Nucleus accumbens (tissue), 56 donors: Measurements from ENCODE around the gene MBOAT1.

Source experiments
- DNase-seq, 56 donors: peaks; one replicate each; lab custom pipeline; 2025; lab: John Stamatoyannopoulos, UW

Gene MBOAT1

DNA sequence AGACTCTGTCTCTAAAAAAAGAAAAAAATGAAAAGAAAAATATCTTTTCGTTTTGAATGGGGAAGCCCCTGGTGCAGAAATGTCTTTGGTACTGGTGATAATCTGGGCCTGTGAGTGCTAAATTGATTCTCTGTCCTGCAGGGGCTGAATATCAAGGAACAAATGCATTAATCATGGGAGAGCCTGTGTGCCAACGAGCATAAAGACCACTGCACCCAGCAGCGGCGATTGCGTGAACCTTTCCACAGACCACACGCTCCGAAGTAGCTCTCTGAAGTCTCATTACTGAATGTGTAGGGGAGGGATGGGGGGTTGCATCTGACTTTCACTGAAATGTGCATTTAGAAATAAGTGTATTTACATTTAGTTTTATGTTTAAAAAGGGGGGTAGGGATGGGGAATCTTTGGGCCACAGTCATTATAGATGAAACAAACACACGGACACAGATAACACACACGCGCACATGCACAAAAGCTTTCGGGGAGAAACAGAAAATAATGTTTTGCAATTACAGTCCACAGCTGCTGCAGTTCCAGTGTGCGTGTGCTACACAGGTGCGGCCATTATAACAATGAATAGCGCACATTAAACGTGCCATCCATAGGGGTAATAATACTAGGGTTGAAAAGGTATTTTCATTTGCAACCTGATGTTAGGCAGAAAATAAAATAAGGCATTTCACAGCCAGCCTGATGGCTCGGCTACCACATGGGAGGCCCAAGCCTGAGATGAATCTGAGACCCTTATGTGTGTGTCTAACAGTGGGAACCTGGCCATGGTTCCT, 154.0 kb downstream of the MBOAT1 start:
- DNase-seq, result no peak

DNA sequence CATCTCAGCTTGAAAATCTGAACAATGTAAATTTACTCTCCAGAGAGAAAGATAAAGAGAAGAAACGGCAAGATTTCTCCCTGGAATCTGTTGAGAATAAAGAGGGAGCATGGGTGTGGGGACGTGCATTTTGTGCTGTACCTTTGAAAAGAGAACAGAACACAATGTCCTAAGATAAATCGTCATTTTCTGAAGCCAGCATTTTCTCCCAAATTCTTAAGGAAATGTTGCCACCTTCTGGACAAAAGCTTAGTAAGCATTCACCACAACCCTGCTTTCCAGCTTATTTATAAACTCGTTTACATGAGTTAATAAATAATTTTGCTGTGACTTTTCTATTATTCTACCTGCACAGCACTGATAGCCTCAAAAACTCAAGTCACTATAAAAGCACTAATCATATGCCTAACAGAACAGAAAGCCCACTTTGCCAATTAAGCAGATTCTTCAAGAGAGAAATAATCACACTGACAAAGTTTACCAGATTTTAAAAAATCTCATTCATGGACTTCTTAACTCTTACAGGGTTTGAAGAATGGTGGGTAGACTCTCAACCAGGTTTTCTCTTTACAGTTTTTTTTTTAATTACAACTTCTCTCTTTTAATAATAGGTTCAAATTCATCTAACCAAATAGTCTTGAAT, 155.8 kb downstream of the MBOAT1 start:
- DNase-seq, result peak in 1 of 56 donors; percentile 6

DNA sequence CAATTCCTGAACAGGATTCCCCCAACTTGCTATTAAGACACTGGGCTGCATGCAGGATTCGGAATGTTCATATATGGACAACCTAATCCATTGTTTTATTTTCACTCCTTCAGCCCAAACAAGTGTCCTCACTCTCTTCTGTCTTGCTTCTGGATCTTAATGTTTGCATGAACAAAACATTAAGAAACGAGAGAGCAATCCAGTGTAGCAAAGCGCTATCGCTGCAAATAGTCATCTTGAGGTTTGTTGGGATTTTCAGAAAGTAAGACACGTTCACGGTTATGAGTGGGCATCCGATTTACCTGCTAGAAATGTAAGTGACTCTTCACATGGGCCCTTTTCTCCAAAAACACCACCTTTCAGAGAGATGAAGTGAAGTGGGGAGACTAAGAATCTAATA, 156.4 kb downstream of the MBOAT1 start:
- no peak for DNase-seq
